NT2/D1 (cell line): ENCODE data around the gene HSFX2.
A peak's percentile ranks its signal among the peaks of the same experiment; 100 is the strongest.
"Not testable (repeated sequence)": the region's sequence is repeated elsewhere in the genome, so short reads cannot be mapped to it uniquely, and the experiment has no call there.

ENCODE experiments used
- DNase-seq: peaks from one replicate; pipeline ENCODE4 v3.0.0-alpha.2; 2011; ENCODE audit warnings: low read depth, low spot score
- H3K27me3 ChIP-seq: 2 replicates; pipeline ENCODE4 v1.6.0; 2011; ENCODE audit warnings: mild to moderate bottlenecking; ENCODE audit not compliant: insufficient read length, insufficient read depth
- H3K36me3 ChIP-seq: 2 replicates; pipeline ENCODE4 v1.6.1; 2011; ENCODE audit warnings: mild to moderate bottlenecking, low read length, mixed read lengths; ENCODE audit not compliant: insufficient read depth, insufficient read length
- H3K4me1 ChIP-seq: 2 replicates; pipeline ENCODE4 v1.5.1; 2011; ENCODE audit not compliant: insufficient read depth, insufficient read length
- H3K4me3 ChIP-seq: 2 replicates; pipeline ENCODE4 v1.5.1; 2011; ENCODE audit warnings: low read depth; ENCODE audit not compliant: insufficient read length
- H3K9ac ChIP-seq: 2 replicates; pipeline ENCODE4 v1.6.0; 2011; ENCODE audit warnings: low read depth; ENCODE audit not compliant: insufficient read length
- H3K9me3 ChIP-seq: 2 replicates; pipeline ENCODE4 v1.5.1; 2011; ENCODE audit warnings: mild to moderate bottlenecking, low read length; ENCODE audit not compliant: insufficient read depth

The HSFX2 gene

DNA sequence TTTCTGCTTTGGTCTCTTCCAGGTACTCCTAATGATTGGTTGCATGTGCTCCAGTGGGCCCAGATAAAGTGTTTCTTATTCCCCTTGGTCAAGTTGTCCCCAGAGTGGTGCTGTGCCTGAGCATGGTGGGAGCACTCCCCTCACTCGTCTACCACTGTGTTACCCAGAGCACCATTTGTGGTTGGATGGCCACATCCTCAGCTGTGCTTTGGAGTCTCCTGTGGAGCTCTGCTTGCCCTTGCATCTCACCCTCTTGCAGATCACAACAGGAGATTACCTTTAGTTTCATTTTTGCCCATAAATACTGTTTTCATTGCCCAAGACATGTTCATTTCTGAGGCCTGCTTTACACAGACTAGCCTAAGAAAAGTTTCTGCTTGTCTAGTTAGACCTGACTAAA is 44.7 kb downstream of the HSFX2 start:
- DNase-seq, H3K27me3 ChIP-seq, H3K4me1 ChIP-seq, H3K9ac ChIP-seq, H3K4me3 ChIP-seq, H3K9me3 ChIP-seq, H3K36me3 ChIP-seq: not testable (repeated sequence)

DNA sequence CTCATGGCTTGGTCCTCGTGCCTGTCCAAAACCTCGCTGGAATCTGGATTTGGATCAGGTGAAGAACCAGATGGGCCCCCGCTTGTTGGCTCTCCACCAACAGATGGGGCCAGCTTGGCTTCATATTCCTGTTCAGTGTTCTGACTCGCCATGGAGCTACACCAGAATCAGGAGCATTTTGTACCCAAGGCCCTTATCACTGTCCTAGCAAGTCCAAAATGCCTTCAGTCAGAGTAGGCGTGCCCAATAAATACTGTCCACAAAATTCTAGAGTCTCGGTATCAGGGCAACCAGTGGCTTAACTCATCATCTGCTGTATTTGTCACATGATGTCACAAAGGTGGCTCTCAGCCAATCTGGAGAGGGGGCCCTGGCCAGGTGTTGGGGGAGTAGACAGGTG is 45.4 kb downstream of the HSFX2 start, which contains the start of gene HSFX3:
HSFX3 (minus strand) TSS at position 224 of the 400 bp plus-strand sequence; CDS start at position 152, 72 bp downstream.
- not testable (repeated sequence) for DNase-seq, H3K9me3 ChIP-seq, H3K9ac ChIP-seq, H3K27me3 ChIP-seq, H3K36me3 ChIP-seq, H3K4me3 ChIP-seq, H3K4me1 ChIP-seq

DNA sequence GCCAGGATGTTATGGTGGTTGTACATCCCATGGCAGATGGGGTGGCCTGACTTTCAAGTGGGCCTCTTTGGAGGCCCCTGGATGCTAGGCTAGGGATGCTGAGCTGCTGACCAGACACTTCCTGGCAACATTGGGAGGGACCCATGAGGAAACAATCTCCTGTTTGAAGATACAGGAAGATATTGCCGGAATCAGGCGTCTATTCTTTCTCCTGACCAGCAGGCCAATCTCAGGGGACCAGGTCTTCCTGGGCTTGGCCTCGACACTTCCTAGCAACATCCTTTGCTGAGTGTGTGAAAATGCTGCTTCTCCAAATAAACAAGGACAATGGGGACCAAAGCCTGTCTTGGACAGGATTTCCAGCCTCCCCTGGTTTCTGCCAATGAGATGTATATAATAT is 47.3 kb downstream of the HSFX2 start:
- not testable (repeated sequence) for H3K27me3 ChIP-seq, H3K4me1 ChIP-seq, H3K9me3 ChIP-seq, DNase-seq, H3K9ac ChIP-seq, H3K4me3 ChIP-seq, H3K36me3 ChIP-seq

DNA sequence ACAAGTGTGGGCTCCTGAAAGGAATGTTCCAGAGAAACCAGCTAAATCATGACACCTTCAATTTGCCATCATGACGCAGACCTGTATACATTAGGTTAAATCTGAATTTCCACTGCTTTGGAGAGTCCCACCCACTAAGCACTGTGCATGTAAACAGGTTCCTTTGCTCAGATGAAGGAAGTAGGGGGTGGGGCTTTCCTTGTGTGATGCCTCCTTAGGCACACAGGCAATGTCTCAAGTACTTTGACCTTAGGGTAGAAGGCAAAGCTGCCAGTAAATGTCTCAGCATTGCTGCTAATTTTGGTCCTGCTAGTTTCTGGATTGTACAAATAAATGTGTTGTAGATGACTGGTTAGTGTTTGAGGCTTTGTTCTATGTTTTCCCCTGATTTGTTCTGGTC is 48.2 kb downstream of the HSFX2 start:
- H3K36me3 ChIP-seq, H3K4me1 ChIP-seq, H3K9ac ChIP-seq, H3K27me3 ChIP-seq, H3K4me3 ChIP-seq, H3K9me3 ChIP-seq, DNase-seq: not testable (repeated sequence)

DNA sequence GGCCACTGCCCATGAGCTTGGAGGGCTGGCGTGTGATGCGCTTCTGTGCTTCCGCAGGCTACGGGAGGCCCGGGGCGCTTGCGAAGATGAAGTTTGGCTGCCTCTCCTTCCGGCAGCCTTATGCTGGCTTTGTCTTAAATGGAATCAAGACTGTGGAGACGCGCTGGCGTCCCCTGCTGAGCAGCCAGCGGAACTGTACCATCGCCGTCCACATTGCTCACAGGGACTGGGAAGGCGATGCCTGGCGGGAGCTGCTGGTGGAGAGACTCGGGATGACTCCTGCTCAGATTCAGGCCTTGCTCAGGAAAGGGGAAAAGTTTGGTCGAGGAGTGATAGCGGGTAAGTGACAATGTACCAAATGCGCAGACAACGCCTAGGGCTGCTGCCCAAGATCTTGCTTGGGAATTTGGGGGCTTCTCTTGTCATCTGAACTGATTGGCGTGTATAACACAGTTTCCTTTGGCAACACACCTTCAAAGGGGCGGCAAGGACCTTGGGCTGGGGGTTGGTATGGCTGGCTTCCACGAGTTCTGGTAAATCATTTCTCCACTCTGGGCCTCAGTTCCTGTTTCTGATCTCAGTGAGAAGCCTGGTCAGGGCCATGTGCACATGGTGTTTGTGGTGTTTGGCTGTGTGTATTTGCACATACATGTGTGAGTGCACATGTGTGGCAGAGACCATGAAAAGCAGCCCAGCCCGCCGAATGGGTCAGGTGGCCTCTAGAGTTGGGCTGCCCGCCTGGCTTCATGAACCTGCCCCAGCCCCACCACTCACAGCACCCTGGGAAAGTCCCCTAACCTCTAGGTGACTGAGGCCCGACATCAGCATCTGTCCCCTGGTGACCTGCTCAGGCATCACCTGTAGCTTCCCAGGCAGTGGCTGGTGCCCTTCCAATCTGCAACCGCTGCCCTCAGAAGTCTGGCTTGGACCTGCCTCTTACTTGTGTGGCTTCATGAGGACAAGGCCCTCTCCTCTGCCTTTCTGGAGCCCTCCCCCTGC is 49.3 kb downstream of the HSFX2 start:
- H3K4me1 ChIP-seq: not testable (repeated sequence)
- DNase-seq: peak; percentile 8

More for the DNA sequence above, 49.3 kb downstream of the HSFX2 start:
- H3K27me3 ChIP-seq, H3K4me3 ChIP-seq, H3K36me3 ChIP-seq, H3K9ac ChIP-seq, H3K9me3 ChIP-seq: not testable (repeated sequence)
